Hepatocyte (in vitro differentiated cells): Measurements from ENCODE around the gene NR2C1. TPM values are rescaled to one million over a fixed set of nuclear protein-coding genes. Genes with fewer than 3 reads are reported as not detected.

Source experiments
- DNase-seq: peaks from one replicate; pipeline ENCODE4 v3.0.0-alpha.2; 2016; ENCODE audit warnings: low spot score
- H2AFZ ChIP-seq: fragments of 200-600 bp; sonication (generic); 2 replicates; pipeline ENCODE4 v1.6.0; 2016; ENCODE audit warnings: antibody characterized with exemption, mild to moderate bottlenecking
- H3K27ac ChIP-seq: fragments of 200-600 bp; sonication (generic); 2 replicates; pipeline ENCODE4 v1.5.1; 2016; ENCODE audit warnings: mild to moderate bottlenecking
- H3K27me3 ChIP-seq: fragments of 200-600 bp; sonication (generic); 2 replicates; pipeline ENCODE4 v1.6.1; 2016
- H3K36me3 ChIP-seq: fragments of 200-600 bp; sonication (generic); replicated peaks from 2 replicates; pipeline ENCODE4 v1.5.1; 2016; ENCODE audit warnings: low read depth; ENCODE audit not compliant: insufficient read depth
- H3K4me1 ChIP-seq: fragments of 200-600 bp; sonication (generic); 2 replicates; pipeline ENCODE4 v1.5.1; 2016; ENCODE audit warnings: mild to moderate bottlenecking, moderate library complexity; ENCODE audit not compliant: insufficient read depth
- H3K4me2 ChIP-seq: fragments of 200-600 bp; sonication (generic); 2 replicates; pipeline ENCODE4 v1.6.0; 2016
- H3K4me3 ChIP-seq: fragments of 200-600 bp; sonication (generic); 2 replicates; pipeline ENCODE4 v1.5.1; 2016; ENCODE audit warnings: mild to moderate bottlenecking
- H3K79me2 ChIP-seq: fragments of 200-600 bp; sonication (generic); 2 replicates; pipeline ENCODE4 v1.6.0; 2017; ENCODE audit warnings: mild to moderate bottlenecking
- H3K9me2 ChIP-seq: fragments of 200-600 bp; sonication (generic); replicated peaks from 2 replicates; pipeline ENCODE4 v1.6.0; 2017; ENCODE audit warnings: mild to moderate bottlenecking; ENCODE audit not compliant: insufficient read depth
- H3K9me3 ChIP-seq: fragments of 200-600 bp; sonication (generic); 2 replicates; pipeline ENCODE4 v1.5.1; 2016; ENCODE audit warnings: low read depth, mild to moderate bottlenecking
- H4K20me1 ChIP-seq: fragments of 200-600 bp; sonication (generic); 2 replicates; pipeline ENCODE4 v1.6.0; 2016; ENCODE audit warnings: mild to moderate bottlenecking; ENCODE audit not compliant: insufficient read depth, poor library complexity, severe bottlenecking
- CTCF ChIP-seq: fragments of 200-600 bp; sonication (generic); IDR thresholded peaks from 2 replicates; pipeline ENCODE4 v1.5.1; 2016; ENCODE audit warnings: antibody characterized with exemption, mild to moderate bottlenecking; ENCODE audit not compliant: poor library complexity
- EZH2 ChIP-seq: fragments of 200-600 bp; sonication (generic); IDR thresholded peaks from 2 replicates; pipeline ENCODE4 v1.6.1; 2016; ENCODE audit warnings: antibody characterized with exemption, mild to moderate bottlenecking, borderline replicate concordance
- EZH2phosphoT487 ChIP-seq: fragments of 200-600 bp; sonication (generic); IDR thresholded peaks from one replicate; pipeline ENCODE4 v1.6.1; 2018; ENCODE audit warnings: antibody characterized with exemption, mild to moderate bottlenecking, low read depth, moderate library complexity; ENCODE audit not compliant: unreplicated experiment, severe bottlenecking
- WGBS: methylation state at CpG from one replicate; pipeline ENCODE4 v1.1.6; 2016; ENCODE audit warnings: low lambda C conversion rate; ENCODE audit errors: missing lambda C conversion rate; 5-methylcytosine and 5-hydroxymethylcytosine counted together
- polyA plus RNA-seq: library from polyadenylated mRNA; unstranded; fragments of >200 nt; fragmentation: Nextera tagmentation; extraction: Ambion mirVana; gene quantifications from 2 replicates; pipeline ENCODE4 v1.2.1, GENCODE V29; 2016
- total RNA-seq: library from RNA; depleted of rRNA; stranded (reverse); fragments of >200 nt; gene quantifications from 2 replicates; pipeline ENCODE4 v1.2.3, GENCODE V29; 2014

Gene NR2C1
- total and polyA plus RNA-seq, 2 experiments from 2014 or later, result 28.4 to 40.6 TPM

DNA sequence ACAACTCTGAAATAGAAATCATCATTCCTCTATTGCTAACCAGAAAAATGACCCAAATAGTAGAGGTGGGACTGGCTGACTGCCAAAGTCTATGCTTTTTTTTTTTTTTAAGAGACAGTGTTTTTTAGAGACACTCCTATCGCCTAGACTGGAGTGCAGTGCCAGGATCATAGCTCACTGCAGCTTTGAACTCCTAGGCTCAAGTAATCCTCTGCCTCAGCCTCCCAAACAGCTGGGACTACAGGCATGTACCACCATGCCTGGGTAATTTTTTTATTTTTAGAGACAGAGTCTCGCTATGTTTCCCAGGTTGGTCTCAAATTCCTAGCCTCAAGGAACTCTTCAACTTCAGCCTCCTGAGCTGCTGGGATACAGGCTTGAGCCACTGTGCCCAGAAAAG is 19.2 kb downstream of the NR2C1 start:
- no peak for TF ChIP-seq EZH2phosphoT487
- no peak for TF ChIP-seq CTCF
- TF ChIP-seq EZH2, result no peak
- no peak for DNase-seq
- no peaks in the 10 kb centered on the region for H3K4me1 ChIP-seq
- no peak overlapping the region for H2AFZ ChIP-seq
- H4K20me1 ChIP-seq, result no peaks in the 10 kb centered on the region
- no peak overlapping the region for H3K27ac ChIP-seq
- no peaks in the 10 kb centered on the region for H3K36me3 ChIP-seq
- H3K4me3 ChIP-seq, result no peak overlapping the region
- H3K27me3 ChIP-seq, result no peaks in the 10 kb centered on the region
- no peaks in the 10 kb centered on the region for H3K9me3 ChIP-seq
- no peak overlapping the region for H3K4me2 ChIP-seq
- no peaks in the 10 kb centered on the region for H3K79me2 ChIP-seq
- 63% methylated on average over 2 of the region's 2 CpGs for WGBS
- no peaks in the 10 kb centered on the region for H3K9me2 ChIP-seq

DNA sequence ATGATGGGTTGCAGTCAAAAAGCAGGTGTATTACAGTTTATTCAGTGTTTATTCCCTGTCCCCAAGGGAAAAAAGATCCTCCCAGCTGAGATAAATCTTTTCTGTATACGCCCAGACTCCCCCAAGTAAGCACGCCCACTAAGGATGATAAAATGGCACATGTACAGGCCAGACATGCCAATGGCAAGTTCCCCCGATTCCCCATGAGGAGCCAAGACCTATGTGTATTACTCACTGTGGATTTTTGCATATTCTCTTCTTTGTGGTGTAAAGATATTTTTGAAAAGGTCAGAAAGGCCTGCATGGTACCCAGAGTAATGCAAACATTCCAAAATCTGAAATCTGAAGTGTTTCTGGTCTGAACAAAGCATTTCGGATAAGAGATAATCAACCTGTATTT is 22.2 kb downstream of the NR2C1 start:
- Histone ChIP-seq H2AFZ (no peak overlapping the region), H3K27me3 (no peaks in the 10 kb centered on the region), H3K4me1 (no peaks in the 10 kb centered on the region), H3K4me3 (no peak overlapping the region), H3K27ac (no peak overlapping the region), H3K36me3 (no peaks in the 10 kb centered on the region), H3K9me3 (no peaks in the 10 kb centered on the region), H4K20me1 (no peaks in the 10 kb centered on the region), H3K79me2 (no peaks in the 10 kb centered on the region), H3K4me2 (no peak overlapping the region), H3K9me2 (no peaks in the 10 kb centered on the region)
- DNase-seq, result no peak
- WGBS, result 93% methylated on average over 4 of the region's 4 CpGs
- TF ChIP-seq CTCF (no peak), EZH2phosphoT487 (no peak), EZH2 (no peak)

DNA sequence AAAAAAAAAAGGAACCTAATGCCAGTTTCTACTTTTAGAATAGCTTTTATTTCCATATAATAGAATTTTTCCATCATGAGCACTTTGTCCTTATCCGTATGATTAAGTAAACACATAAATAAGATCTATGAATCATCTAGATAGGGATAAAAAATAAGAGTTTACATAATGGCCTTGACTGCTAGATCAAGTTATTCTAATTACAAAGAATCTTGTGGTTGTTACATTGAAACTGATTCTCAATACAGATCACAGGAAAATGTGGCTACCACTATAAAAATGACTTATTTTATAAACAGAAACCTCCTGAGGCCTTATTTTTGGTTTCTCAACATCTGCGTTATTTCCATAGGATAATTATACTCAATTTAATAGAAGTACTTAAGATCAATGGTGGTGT is 35.5 kb downstream of the NR2C1 start:
- no peak for DNase-seq
- Histone ChIP-seq H3K4me3 (no peak overlapping the region), H3K36me3 (peaks cover 5% of the 10 kb centered on the region), H3K9me3 (no peaks in the 10 kb centered on the region), H4K20me1 (no peaks in the 10 kb centered on the region), H3K4me1 (no peaks in the 10 kb centered on the region), H3K27me3 (no peaks in the 10 kb centered on the region), H3K9me2 (no peaks in the 10 kb centered on the region), H3K27ac (no peak overlapping the region), H3K4me2 (no peak overlapping the region), H3K79me2 (no peaks in the 10 kb centered on the region), H2AFZ (no peak overlapping the region)
- WGBS, result 95% methylated on average over 2 of the region's 2 CpGs
- TF ChIP-seq EZH2 (no peak), CTCF (no peak), EZH2phosphoT487 (no peak)

DNA sequence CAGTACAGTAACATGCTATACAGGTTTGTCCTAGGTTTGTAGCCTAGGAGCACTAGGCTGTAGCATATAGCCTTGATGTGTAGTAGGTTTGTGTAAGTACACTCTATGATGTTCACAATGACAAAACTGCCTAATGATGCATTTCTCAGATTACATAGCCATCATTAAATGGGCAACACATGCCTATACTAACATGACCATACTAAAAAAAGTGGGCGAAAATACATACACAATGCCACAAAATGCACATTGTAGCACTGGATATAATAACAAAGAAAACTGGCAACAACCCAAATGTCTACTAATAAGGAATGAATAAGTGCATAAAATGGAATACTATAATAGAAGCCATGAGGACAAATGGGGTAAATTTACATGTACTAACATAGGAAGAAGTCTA is 38.7 kb downstream of the NR2C1 start:
- TF ChIP-seq EZH2phosphoT487, result no peak
- no peak for TF ChIP-seq CTCF
- no peak for TF ChIP-seq EZH2
- H3K9me3 ChIP-seq, result no peaks in the 10 kb centered on the region
- WGBS, result 96% methylated on average over 1 of the region's 1 CpG
- H3K4me2 ChIP-seq, result no peak overlapping the region
- H3K27ac ChIP-seq, result no peak overlapping the region
- H2AFZ ChIP-seq, result no peak overlapping the region
- no peaks in the 10 kb centered on the region for H3K79me2 ChIP-seq
- H3K27me3 ChIP-seq, result no peaks in the 10 kb centered on the region
- H4K20me1 ChIP-seq, result no peaks in the 10 kb centered on the region
- H3K4me1 ChIP-seq, result no peaks in the 10 kb centered on the region
- H3K36me3 ChIP-seq, result peaks cover 5% of the 10 kb centered on the region
- DNase-seq, result no peak
- no peaks in the 10 kb centered on the region for H3K9me2 ChIP-seq
- H3K4me3 ChIP-seq, result no peak overlapping the region
